MM.1S (cell line): ENCODE measurements around the gene TRAF3IP1.

Source experiments
- CTCF ChIP-seq: fragments of 300-600 bp; sonication (generic); IDR thresholded peaks from 2 replicates; pipeline ENCODE4 v1.5.1; 2016; ENCODE audit warnings: antibody characterized with exemption, low read length, mixed read lengths
- EZH2 ChIP-seq: fragments of 300-600 bp; sonication (generic); optimal IDR thresholded peaks from 2 replicates; pipeline ENCODE3; 2017; ENCODE audit warnings: low read depth, mild to moderate bottlenecking, antibody characterized with exemption, low read length, mixed read lengths
- EZH2phosphoT487 ChIP-seq: fragments of 300-600 bp; sonication (generic); IDR thresholded peaks from 2 replicates; pipeline ENCODE4 v1.6.1; 2018; ENCODE audit warnings: antibody characterized with exemption, low read length

GRCh38 chr2:238284802-238285515 is 35.4 kb upstream of the TRAF3IP1 start:
- TF ChIP-seq EZH2phosphoT487 (no peak), CTCF (no peak), EZH2 (no peak)
